ENCODE measurements around the gene SV2C.
"Not testable (repeated sequence)": the region's sequence is repeated elsewhere in the genome, so short reads cannot be mapped to it uniquely, and the experiment has no call there.

The SV2C gene, protein sequence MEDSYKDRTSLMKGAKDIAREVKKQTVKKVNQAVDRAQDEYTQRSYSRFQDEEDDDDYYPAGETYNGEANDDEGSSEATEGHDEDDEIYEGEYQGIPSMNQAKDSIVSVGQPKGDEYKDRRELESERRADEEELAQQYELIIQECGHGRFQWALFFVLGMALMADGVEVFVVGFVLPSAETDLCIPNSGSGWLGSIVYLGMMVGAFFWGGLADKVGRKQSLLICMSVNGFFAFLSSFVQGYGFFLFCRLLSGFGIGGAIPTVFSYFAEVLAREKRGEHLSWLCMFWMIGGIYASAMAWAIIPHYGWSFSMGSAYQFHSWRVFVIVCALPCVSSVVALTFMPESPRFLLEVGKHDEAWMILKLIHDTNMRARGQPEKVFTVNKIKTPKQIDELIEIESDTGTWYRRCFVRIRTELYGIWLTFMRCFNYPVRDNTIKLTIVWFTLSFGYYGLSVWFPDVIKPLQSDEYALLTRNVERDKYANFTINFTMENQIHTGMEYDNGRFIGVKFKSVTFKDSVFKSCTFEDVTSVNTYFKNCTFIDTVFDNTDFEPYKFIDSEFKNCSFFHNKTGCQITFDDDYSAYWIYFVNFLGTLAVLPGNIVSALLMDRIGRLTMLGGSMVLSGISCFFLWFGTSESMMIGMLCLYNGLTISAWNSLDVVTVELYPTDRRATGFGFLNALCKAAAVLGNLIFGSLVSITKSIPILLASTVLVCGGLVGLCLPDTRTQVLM

DNA sequence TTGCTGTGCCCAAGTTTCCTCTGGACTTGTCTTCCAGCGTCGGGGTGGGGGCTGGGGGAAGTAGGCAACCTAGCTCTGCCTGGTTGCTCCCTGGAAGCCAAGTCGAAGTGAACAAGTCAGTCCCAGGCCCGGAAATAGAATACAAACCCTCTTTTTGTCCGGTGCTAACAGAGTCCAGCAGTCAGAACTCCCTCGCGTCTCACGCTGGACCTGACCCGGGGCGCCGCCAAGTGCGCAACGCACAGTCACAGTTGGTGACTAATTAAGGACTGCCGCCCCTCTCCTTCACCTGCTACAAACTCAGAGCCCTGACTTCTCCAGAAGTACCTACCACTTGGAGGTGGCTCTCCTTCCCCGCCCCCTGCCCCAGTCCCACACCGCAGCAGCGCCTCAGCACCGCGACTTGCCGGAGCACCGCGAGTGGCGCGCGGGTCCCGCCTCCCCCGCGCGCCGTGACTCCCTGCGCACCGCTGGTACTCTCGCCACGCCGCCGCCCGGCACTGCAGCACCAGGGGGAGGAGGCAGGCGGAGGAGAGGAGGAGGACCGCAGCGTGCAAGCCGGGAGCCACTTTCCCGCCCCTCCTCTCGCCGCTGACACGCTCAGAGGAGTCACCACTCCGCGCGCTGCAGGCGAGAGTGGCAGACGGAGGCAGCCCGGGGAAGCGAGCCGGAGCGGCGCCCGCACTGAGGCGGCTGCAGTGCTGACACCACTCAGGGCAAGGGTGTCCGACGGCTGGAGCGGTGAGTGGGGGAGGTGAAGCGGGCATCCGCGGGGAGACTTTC is at the start of gene SV2C:
Gene SV2C (plus strand): TSS at position 612 of the 783 bp plus-strand sequence. CDS start 48,368 bp downstream, outside the sequence.
- peak in 1 of 2 experiments; percentile 2 for DNase-seq

DNA sequence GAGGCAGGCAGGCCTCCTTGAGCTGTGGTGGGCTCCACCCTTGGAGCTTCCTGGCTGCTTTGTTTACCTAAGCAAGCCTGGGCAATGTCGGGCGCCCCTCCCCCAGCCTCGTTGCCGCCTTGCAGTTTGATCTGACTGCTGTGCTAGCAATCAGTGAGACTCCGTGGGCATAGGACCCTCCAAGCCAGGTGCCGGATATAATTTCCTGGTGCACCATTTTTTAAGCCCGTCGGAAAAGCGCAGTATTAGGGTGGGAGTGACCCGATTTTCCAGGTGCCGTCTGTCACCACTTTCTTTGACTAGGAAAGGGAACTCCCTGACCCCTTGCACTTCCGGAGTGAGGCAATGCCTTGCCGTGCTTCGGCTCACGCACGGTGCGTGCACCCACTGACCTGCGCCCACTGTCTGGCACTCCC is 45.4 kb upstream of the SV2C start:
- DNase-seq = not testable (repeated sequence)

DNA sequence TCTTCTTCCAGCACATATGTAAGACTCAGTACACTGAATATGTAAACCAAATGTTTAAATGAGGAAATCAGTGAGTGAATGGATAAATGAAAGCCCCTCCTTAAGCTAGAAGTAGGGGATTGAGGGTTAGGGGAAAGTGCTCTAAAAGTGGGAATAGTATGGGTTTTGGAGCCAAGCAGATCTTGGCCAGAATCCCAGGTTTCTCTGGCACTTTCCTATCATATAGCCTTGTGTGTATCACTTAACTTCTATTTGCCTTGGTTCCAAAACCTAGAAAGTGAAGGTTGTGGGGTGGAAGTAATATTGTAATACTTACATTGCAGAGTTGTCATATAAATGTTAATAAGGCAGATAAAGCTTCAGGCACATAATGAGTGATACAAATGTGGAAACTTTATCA is 45.0 kb upstream of the SV2C start:
- no peak for DNase-seq

DNA sequence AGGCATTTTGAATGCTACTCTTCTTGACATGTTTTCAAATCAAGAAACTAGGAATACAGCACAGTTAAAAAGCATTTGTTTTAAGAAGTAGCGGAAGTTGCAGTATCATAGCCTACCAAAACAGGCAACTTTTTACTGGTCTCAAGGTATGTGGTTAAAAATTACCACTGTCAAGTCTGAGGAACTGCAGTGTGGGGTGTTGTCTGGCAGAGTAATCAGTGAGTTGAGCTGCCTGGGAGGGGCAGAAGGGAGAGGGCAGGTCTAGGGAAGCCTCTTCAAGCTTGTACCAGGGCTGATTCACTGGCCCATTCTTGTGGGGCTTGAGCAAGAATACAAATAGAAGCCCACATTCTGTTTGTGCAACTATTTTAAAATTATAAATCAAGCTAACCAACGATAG is 42.4 kb upstream of the SV2C start:
- no peak for DNase-seq

DNA sequence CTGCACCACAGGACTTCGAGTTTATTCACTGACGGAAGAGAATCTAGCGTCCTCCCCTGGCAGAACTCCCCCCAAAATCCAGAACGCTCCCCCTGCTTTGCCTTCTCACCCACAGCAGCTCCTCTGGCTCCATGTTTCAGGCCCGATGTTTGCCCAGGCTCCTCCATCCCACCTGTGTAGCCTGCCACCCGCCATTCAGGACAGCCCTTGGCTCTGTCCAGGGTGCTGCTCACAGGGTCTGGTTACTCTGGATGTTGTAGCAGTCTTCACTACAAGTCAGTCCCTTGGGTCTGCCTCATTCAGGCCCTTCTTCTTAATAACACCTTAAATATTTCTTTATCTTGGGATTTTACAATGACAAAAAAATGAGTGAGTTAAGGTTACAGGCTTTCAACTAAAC is 41.3 kb upstream of the SV2C start:
- DNase-seq = no peak

DNA sequence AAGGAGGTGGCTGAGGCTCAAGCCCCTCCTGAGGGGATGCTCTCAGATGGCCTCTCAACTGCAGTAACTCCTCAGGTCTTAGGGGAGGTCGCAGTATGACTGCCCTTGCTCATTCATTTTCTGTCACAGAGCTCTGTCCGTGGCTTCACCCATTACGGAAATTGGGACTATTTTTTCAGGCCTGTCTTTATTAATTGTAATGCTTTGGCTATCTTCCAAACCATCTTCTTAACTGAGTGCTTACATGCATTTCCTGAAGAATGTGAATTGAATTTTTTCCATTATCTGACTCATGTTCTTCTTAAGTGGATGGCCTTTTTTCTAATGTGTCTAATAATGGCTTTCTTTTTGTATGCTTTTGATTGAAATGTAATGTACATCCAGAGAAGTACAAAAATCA is 36.4 kb upstream of the SV2C start:
- DNase-seq = no peak

DNA sequence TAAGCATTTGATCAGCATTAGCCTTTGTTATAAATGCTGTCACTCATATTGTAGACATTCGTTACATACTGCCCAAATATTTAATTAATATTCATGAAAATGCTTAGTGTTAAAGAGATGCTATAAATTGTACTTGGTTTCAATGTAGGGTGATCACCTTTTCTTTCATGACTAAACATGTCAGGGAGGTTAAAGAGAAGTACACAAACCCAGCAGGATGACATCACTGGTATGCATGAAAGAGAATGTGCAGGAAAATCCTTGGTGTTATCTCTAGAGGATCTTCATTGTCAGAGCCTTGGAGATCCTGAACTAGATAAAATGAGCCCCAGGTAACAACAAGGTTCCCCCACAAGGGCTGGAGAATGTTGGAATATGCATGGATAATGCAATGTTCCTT is 33.0 kb upstream of the SV2C start:
- DNase-seq = no peak

DNA sequence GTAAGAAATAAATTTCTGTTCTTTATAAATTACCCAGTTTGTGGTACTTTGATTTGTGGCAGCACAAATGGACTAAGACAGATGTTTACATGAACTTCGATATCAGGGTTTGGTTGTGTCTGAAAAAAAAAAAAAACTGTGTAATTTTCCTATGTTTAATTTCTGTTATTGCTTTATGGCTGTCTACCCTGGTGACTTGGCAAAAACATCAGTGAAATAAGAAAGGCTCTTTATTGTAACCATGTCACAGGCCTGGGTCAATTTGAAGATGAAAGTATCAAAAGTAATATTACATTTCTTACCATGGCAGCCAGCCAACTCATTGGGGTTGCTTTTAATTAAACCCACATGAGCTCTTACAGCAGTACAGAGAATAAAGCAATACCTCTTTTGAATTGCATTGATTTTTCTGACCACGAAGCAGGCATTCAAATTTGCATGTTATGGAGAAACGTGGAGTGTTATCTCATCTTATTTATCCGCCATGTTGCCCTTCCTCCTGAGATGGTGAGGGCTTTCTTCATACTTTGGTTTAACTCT is 20.6 kb upstream of the SV2C start:
- no peak for DNase-seq

DNA sequence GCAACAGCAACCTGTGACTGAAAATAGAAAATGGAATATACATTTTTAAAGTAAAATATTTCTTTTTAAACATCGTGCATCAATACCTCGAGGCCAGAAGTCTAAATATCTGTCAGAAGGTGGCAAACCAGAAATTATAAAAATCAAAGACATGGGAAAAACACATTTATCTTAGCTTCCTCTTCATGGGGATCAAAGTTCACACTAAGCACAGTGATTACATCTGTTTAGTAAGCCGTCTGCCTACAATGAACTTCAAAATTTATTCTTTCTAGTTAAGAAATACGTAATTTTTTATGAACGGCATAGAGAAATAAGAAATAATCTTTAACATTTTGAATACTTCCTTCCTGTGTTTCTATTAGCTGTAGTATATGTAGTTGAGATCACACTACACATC is 17.9 kb upstream of the SV2C start:
- DNase-seq = no peak

DNA sequence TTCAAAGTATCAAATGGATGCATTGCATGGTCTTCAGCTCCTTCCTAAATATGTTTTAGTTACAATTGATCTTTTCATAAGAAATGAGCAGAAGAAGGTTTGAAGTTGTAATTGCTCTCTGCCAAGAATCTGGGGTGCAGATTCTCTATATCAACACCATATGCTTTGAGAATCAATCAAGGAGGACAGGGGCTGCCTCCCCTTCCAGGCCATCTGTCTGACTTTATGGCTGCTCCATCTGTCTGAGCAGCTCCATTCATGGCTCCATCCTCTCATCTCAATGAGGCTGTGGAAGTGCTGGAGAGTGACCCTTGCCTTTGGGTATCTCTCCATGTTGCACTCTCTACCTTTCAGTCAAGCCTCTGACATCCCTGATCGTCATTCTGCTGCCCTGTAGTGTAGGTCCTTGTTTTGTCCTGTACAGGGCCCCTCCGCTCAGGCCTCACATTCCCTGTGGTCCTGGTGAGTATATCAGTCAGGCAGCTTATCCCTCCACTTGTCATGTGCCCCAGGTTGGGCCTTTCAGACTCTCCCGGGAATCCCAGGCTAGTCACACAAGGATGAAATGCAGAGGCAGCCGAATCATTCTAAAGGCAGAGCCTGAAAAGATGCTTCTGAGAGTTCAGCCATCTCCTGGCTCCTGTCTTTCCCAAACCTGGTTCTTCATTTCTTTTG is 14.0 kb upstream of the SV2C start:
- DNase-seq = no peak

DNA sequence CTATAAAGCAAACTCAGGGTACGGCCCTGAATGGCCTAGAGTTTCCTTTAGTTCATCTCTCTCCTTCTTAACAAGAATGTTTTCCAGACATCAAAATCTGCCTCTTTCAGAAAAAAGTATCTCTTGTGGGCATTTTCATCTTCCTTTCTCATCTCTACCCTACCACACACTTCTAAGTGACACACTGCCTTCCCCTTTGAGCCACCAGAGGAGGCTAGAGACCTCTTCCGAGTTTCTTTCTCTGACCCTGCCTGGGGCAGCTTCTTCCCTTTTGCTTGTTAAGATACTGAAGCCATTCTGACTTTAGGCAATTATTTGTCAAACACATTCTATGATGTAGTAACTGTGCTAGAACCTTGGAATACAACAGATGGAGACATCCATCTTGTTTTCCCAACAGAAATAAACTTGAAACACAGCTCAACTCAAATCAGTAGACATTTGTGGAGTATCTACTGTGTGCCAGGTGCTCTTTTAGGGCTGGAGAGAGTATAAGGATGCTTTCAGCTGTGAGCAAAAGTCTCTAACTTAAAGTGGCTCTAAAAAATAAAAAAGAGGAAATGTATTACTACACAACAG is 8.6 kb upstream of the SV2C start:
- DNase-seq = peak in 1 of 2 experiments; percentile 1

DNA sequence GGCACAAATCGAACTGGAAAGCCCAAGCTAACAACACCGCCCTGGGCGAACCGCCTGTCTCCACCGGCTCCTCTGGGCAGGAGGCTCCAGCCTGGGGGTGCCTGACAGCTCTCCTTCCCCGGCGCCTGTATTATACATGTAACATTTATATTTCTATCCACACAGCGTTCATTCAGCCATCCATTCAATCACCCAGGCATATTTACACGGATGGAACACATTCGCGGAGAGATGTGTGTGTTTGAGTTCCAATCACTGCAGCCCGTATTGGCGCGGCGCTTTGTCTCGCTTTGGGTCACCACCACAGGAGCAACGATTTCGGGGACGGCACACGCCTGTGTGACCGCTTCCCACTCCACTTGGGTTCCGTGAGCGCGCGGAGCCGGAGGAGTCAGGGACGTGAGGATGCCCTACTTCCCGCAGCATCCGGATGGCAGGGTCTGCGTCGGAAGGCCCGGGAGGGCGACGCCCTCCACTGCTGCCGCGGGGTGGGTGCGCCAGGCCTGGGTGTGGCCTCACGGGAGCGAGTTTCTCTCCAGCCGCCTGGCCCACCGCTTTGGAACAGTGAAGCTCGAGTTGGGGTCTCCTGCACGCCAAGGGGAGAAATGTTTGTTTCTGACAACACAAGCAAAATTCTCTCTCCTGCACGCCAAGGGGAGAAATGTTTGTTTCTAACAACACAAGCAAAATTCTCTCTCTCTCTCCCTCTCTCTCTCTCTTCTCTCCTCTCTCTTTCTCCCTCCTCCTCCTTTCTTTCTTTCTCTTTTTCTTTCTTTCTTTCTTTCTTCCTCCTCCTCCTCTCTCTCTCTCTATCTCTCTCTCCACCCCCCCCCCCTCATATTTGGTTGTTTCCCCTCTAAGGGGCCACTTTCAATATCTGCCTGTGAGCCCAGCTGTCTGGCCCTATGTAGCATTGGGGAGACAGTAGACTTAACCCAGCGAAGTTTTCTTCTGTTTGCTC is 1.1 kb upstream of the SV2C start:
- no peak for DNase-seq

DNA sequence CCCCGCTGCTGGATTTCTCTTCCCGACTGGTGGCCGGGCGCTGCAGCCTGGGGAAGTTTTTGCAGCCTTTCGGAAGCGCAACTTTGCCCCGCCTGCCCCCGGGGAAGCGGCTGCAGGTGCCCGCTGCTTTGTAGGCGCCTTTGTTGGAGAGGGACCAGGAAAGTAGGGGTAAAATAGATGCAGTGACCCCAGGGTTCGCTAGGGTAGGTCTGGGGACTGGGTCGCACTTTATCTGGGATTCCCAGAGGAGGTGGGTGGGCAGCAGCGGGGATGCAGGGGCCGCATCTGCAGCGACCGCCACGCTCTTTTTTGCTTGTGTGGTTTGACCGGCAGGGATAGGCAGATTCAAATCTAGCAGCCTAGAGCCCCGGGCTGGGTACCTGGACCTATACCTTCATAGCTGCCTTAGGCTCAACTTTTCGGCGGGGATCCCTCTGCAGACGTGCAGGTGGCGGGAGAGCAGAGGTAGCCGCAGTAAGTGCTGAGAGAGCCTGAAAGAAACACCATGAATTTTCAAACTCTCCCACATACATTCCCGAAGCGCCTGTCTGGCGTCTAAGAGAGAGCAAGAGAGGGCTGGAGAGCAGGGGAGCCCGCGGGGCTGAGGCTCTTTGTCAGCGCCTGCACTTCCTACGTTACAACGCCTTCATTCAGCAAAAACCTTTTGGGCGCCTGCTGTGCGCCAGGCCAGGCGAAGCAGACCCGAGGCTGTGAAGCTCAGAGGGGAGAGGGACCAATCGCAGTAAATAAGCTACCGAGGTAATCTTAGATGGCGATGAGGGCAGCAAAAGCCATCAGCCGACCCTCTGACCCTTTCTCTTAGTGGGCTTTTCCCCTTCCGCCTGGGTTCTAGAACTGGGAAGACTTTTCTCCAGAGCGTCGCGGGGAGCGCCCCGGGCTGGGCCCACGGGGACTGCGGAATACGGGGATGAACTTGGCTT is 642 bp downstream of the SV2C start:
- DNase-seq = no peak

DNA sequence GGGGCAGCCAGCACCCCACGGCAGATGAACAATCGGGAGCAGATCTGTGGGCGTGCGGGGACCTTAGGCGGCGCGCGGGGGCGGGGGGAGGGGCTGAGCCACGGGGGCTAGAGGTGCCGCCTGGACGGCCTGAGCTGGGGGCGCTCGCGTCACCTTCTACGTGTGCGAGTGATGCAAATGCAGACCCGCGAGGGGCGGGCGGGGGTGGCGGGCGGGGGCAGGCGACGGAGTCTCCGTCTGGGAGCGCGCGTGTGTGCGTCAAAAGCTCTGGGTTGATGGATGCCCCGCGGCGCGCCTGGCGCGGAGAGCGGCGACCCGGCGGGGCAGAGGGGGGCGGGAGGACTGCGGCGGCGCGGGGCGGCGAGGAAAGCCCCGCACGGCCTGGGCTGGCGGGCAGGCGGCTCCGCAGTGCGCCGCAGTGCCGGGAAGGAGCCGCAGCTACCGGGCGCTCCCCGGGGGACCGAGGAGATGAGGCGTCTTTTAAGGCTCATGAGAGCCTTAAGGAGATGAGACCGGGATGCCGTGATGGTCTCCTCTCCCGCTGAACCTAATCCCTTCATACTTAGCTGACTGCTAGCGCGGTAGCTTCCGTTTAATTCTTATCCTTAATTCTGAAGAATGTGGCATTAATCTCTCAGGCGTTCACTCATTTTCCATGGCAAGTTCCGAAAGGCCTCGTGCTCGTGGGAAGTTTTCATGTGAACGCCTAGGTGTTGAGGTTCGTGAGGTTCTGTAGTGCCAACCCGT is 1.5 kb downstream of the SV2C start:
- peak; percentile 27 to 48 for DNase-seq

DNA sequence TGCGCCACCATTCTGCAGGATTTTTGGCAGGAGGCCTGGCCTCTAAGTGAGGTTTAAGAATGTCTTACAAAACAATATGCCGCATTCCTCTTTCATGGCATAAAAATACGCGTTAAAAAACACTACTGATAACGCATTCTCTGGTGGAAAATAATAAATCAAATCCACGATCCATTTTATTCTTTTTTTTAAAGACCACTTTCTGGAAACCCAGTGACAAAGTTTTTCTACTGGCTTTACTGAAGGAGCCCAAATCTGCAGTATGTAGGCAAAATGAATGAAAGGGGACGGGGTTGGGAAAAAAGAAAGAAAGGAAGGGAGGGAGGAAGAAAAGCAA is 2.0 kb downstream of the SV2C start:
- DNase-seq = no peak

DNA sequence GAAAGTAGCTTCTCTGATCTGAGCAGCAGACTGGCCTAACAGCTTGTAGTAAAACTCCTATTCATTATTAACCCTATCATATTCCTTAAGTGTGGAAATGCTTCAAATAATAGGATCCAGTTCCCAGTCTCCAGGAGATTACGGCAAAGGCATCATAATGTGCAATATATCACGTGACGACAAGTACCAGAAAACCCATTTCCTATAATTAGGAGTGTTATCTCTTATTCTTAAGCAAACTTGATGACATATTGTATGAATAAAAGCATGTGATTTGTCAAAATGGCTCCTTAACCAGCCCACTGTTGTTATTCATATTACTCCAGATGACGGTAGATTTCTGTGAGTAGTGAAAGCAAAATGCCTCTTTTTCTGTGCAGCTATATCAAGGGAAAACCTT is 2.9 kb downstream of the SV2C start:
- DNase-seq = no peak

DNA sequence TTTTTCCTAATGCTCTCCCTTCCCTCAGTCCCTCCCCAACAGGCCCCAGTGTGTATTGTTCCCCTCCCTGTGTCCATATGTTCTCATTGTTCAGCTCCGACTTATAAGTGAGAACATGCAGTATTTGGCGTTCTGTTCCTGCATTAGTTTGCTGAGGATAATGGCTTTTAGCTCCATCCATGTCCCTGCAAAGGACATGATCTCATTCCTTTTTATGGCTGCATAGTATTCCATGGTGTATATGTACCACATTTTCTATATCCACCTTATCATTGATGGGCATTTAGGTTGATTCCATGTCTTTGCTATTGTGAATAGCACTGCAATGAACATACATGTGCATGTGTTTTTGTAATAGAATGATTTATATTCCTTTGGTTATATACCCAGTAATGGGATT is 6.0 kb downstream of the SV2C start:
- DNase-seq = not testable (repeated sequence)

DNA sequence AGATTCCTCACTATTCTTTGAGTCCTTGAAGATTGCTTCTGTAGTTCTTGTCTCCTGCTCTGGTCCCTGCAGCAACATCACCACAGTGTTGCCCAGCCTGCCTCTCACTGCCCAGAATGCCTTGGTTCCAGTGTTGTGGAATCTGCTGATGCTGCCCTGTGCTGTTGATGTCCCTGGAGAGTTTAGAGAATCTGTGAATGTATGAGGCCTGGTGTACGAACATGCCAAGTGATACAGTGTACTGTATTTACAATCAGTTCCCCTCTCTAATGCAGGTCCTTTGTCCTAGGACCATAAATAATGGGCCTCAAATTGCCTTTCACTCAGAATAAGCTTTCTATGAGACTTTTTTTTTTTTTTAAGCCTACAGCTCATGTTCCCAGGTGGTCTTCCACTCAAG is 8.2 kb downstream of the SV2C start:
- no peak for DNase-seq

DNA sequence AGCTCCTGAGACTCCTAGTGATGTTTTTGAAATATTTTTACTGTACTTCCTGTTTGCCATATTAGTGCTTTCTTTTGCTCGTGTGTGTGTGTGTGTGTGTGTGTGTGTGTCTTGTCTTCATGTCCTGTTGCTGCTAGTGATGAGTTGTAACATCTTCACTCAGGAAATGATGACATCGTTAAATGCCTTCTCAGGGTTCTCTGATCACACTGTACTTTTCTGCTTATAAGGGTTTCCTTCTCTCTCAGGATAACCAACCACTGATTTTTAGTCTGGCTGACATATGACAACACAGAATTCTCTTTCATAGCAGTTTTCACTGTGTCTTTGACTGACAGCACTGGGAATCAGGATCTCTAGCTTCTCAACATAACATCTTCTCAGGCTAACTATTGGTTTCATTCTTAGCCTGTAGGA is 16.1 kb downstream of the SV2C start:
- no peak for DNase-seq

Measured in NCI-H1930 (cell line).